Measurements from ENCODE around the gene B9D2. TPM values are rescaled to one million over a fixed set of nuclear protein-coding genes. Genes with fewer than 3 reads are reported as not detected.

Gene B9D2
- total RNA-seq, 2 donors from 2014 or later: 4.5 to 6.2 TPM

GRCh38 chr19:41354343-41354953, 9.5 kb downstream of the B9D2 start:
- no peak overlapping the region for H3K27ac Mint-ChIP-seq
- H3K4me3 Mint-ChIP-seq: peak overlapping the region; percentile 79
- no peaks in the 10 kb centered on the region for H3K4me1 ChIP-seq (ENCODE audit: control insufficient read depth, insufficient read depth, low read length)
- no peak for DNase-seq
- H3K36me3 ChIP-seq (ENCODE audit: control insufficient read depth, insufficient read depth, low read length): peaks cover 5% of the 10 kb centered on the region
- no peak overlapping the region for H3K27ac ChIP-seq (ENCODE audit: low read depth, low read length)
- H3K9me3 Mint-ChIP-seq: no peaks in the 10 kb centered on the region
- peaks cover 14% of the 10 kb centered on the region for H3K4me1 Mint-ChIP-seq
- WGBS, 2 experiments (ENCODE audit: insufficient coverage in 1 of 2, insufficient read length in 1 of 2): 90 to 95% methylated on average over 18 to 23 of the region's 23 CpGs
- peak overlapping the region; percentile 92 for H3K4me3 ChIP-seq (ENCODE audit: low read length)
- H3K9me3 ChIP-seq (ENCODE audit: control insufficient read depth, low read length): no peaks in the 10 kb centered on the region
- TF ChIP-seq, protein P1, sequence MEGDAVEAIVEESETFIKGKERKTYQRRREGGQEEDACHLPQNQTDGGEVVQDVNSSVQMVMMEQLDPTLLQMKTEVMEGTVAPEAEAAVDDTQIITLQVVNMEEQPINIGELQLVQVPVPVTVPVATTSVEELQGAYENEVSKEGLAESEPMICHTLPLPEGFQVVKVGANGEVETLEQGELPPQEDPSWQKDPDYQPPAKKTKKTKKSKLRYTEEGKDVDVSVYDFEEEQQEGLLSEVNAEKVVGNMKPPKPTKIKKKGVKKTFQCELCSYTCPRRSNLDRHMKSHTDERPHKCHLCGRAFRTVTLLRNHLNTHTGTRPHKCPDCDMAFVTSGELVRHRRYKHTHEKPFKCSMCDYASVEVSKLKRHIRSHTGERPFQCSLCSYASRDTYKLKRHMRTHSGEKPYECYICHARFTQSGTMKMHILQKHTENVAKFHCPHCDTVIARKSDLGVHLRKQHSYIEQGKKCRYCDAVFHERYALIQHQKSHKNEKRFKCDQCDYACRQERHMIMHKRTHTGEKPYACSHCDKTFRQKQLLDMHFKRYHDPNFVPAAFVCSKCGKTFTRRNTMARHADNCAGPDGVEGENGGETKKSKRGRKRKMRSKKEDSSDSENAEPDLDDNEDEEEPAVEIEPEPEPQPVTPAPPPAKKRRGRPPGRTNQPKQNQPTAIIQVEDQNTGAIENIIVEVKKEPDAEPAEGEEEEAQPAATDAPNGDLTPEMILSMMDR (conservative IDR thresholded peaks at IDR 0.05): no peak
- H3K9ac ChIP-seq (ENCODE audit: extremely low read depth, low read length, poor library complexity, severe bottlenecking): no peak overlapping the region
- H3K36me3 Mint-ChIP-seq (ENCODE audit: low read depth): peaks cover 4% of the 10 kb centered on the region
- no peaks in the 10 kb centered on the region for H3K27me3 ChIP-seq (ENCODE audit: control insufficient read depth, insufficient read depth, low read length, poor library complexity, severe bottlenecking)
- H3K27me3 Mint-ChIP-seq (ENCODE audit: insufficient read depth): peaks cover 13% of the 10 kb centered on the region

DNA sequence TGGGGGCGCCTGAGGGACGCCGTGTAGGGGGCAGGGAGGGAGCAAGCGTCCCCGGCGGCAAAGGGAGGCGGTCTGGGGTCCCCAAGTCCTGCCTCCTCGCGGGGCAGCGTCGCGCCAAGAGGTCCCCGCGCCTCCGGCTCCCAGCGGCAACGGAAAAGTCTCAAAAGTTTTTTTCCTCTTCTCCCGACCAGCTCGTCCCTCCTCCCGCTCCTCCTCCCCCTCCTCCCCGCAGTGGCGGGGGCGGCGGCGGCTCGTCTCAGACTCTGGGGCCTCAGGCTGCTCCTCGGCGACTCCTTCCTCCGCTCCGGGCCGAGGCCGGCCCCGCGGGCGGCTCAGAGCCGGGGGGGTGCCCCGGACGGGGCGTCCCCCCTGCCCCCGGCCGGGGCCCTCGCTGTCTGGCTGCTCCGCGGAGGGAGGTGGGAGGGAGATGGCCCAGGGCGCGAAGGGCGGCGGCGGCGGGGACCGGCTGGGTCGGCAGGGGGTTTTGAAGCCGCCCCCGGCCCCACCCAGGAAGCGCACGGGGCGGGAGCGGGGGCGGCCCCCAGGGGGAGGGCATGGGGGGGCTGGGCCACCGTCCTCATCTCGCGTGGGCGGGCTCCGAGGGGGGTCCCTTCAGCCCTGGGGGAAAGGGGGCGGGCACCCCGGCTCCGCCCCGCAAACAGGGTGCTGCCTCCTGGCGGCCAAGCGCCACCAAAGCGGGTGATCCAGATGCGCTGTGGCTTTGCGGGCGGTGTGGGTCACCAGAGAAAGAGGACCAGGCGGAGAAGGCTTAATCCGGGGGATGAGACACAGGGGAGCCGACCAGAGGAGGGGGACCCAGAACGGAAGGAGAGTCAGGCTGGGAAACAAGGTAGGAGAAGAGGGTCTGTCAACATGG, 10.2 kb downstream of the B9D2 start, which contains the start of gene TGFB1:
Gene TGFB1 (minus strand): TSS at position 457 of the 877 bp plus-strand sequence. CDS start 878 bp downstream, outside the sequence.
- H3K9ac ChIP-seq (ENCODE audit: extremely low read depth, low read length, poor library complexity, severe bottlenecking): peak within 1 kb of the TSS; percentile 55
- H3K27me3 ChIP-seq (ENCODE audit: control insufficient read depth, insufficient read depth, low read length, poor library complexity, severe bottlenecking): no peaks in the 10 kb centered on the region
- TF ChIP-seq, protein P1 (conservative IDR thresholded peaks at IDR 0.05): peak; percentile 97
- H3K36me3 ChIP-seq (ENCODE audit: control insufficient read depth, insufficient read depth, low read length): peaks cover 10% of the 10 kb centered on the region
- 2 to 10% methylated on average over 10 to 78 of the region's 78 CpGs for WGBS, 2 experiments (ENCODE audit: insufficient coverage in 1 of 2, insufficient read length in 1 of 2)
- no peaks in the 10 kb centered on the region for H3K4me1 ChIP-seq (ENCODE audit: control insufficient read depth, insufficient read depth, low read length)
- Mint-ChIP-seq H3K4me1 (peaks cover 14% of the 10 kb centered on the region), H3K9me3 (no peaks in the 10 kb centered on the region), H3K4me3 (peak within 1 kb of the TSS; percentile 79), H3K27me3 (ENCODE audit: insufficient read depth) (peaks cover 13% of the 10 kb centered on the region), H3K36me3 (ENCODE audit: low read depth) (peaks cover 9% of the 10 kb centered on the region), H3K27ac (peak within 1 kb of the TSS; percentile 83)
- peak; percentile 93 for DNase-seq
- no peaks in the 10 kb centered on the region for H3K9me3 ChIP-seq (ENCODE audit: control insufficient read depth, low read length)
- no peak within 1 kb of the TSS for H3K27ac ChIP-seq (ENCODE audit: low read depth, low read length)
- H3K4me3 ChIP-seq (ENCODE audit: low read length): peak within 1 kb of the TSS; percentile 92

GRCh38 chr19:41352609-41353465, 11.1 kb downstream of the B9D2 start:
- no peak overlapping the region for H3K27ac ChIP-seq (ENCODE audit: low read depth, low read length)
- DNase-seq: peak; percentile 89
- no peaks in the 10 kb centered on the region for H3K27me3 ChIP-seq (ENCODE audit: control insufficient read depth, insufficient read depth, low read length, poor library complexity, severe bottlenecking)
- Mint-ChIP-seq H3K27me3 (ENCODE audit: insufficient read depth) (peaks cover 13% of the 10 kb centered on the region), H3K4me1 (peaks cover 14% of the 10 kb centered on the region), H3K36me3 (ENCODE audit: low read depth) (peaks cover 15% of the 10 kb centered on the region), H3K9me3 (no peaks in the 10 kb centered on the region), H3K4me3 (peak overlapping the region; percentile 79), H3K27ac (peak overlapping the region; percentile 83)
- no peaks in the 10 kb centered on the region for H3K4me1 ChIP-seq (ENCODE audit: control insufficient read depth, insufficient read depth, low read length)
- TF ChIP-seq, protein P1 (conservative IDR thresholded peaks at IDR 0.05): peak; percentile 73
- H3K4me3 ChIP-seq (ENCODE audit: low read length): peak overlapping the region; percentile 92
- WGBS, 2 experiments (ENCODE audit: insufficient coverage in 1 of 2, insufficient read length in 1 of 2): 0% methylated on average over 29 to 71 of the region's 71 CpGs
- peak overlapping the region; percentile 55 for H3K9ac ChIP-seq (ENCODE audit: extremely low read depth, low read length, poor library complexity, severe bottlenecking)
- no peaks in the 10 kb centered on the region for H3K9me3 ChIP-seq (ENCODE audit: control insufficient read depth, low read length)
- H3K36me3 ChIP-seq (ENCODE audit: control insufficient read depth, insufficient read depth, low read length): peaks cover 15% of the 10 kb centered on the region
